Measurements from ENCODE around the gene ADARB1. TPM values are rescaled to one million over a fixed set of nuclear protein-coding genes. Genes with fewer than 3 reads are reported as not detected.

ADARB1 gene
- total and polyA plus RNA-seq, 9 of the 15 experiments (the other 6 are each of a cell fraction or from before 2014, with no cell fraction given) = 6.7 to 16.0 (median 8.3) TPM

DNA sequence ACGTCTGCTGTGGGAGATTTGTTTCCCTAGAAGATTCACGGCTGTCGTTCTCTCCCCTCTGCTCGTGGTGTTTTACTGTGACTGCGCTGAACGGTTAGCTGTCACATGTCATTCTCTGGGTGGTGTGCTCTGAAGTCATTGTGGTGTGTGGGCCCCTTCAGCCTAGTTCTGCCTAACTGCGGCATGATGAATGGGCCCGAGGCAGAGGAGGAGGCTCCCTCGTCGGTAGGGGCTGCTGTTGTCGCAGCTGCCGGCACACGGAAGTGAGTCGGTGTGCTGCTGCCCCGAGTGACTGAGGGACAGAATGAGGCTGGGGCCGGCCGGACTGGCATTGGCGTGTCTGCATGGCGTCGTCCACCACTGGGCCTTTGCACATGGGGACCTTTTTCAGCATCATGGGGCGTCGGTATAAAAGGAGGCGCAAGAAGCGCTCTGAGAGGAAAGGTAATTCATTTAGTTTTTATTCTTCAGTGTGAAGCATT lies 77.9 kb downstream of the ADARB1 start (continued):
- TF ChIP-seq ZNF668 (CRISPR knock-in tag; IDR thresholded peaks at IDR 0.05) (no peak), KLF1 (tag; IDR thresholded peaks at IDR 0.05) (no peak; the same call in 1 of the 2 replicates), GATAD2A (IDR thresholded peaks at IDR 0.05) (peak; percentile 87), STAT5A (IDR thresholded peaks at IDR 0.05; ENCODE audit: borderline replicate concordance, low read length) (no peak), MECOM (CRISPR knock-in tag; IDR thresholded peaks at IDR 0.05) (0 out of 2 replicates have a peak, but pooled peaks have one; percentile 33), ZNF561 (CRISPR knock-in tag; conservative IDR thresholded peaks at IDR 0.05) (no peak), FIP1L1 (IDR thresholded peaks at IDR 0.05; ENCODE audit: low read depth, low read length, poor library complexity, severe bottlenecking) (no peak), EP300 (IDR thresholded peaks at IDR 0.05; ENCODE audit: low read length) (peak; percentile 55; the same call in 1 of the 2 replicates), ESRRB (CRISPR knock-in tag; IDR thresholded peaks at IDR 0.05; ENCODE audit: borderline replicate concordance) (no peak), TFAM (CRISPR knock-in tag; conservative IDR thresholded peaks at IDR 0.05) (no peak), ETS2 (tag; IDR thresholded peaks at IDR 0.05; ENCODE audit: borderline replicate concordance, poor library complexity, severe bottlenecking) (no peak)
- TF ChIP-seq, protein P1, sequence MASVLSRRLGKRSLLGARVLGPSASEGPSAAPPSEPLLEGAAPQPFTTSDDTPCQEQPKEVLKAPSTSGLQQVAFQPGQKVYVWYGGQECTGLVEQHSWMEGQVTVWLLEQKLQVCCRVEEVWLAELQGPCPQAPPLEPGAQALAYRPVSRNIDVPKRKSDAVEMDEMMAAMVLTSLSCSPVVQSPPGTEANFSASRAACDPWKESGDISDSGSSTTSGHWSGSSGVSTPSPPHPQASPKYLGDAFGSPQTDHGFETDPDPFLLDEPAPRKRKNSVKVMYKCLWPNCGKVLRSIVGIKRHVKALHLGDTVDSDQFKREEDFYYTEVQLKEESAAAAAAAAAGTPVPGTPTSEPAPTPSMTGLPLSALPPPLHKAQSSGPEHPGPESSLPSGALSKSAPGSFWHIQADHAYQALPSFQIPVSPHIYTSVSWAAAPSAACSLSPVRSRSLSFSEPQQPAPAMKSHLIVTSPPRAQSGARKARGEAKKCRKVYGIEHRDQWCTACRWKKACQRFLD (CRISPR knock-in tag; IDR thresholded peaks at IDR 0.05) = no peak
- TF ChIP-seq, protein P2, sequence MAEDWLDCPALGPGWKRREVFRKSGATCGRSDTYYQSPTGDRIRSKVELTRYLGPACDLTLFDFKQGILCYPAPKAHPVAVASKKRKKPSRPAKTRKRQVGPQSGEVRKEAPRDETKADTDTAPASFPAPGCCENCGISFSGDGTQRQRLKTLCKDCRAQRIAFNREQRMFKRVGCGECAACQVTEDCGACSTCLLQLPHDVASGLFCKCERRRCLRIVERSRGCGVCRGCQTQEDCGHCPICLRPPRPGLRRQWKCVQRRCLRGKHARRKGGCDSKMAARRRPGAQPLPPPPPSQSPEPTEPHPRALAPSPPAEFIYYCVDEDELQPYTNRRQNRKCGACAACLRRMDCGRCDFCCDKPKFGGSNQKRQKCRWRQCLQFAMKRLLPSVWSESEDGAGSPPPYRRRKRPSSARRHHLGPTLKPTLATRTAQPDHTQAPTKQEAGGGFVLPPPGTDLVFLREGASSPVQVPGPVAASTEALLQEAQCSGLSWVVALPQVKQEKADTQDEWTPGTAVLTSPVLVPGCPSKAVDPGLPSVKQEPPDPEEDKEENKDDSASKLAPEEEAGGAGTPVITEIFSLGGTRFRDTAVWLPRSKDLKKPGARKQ (CRISPR knock-in tag; IDR thresholded peaks at IDR 0.05) = no peak
- TF ChIP-seq, protein P3, sequence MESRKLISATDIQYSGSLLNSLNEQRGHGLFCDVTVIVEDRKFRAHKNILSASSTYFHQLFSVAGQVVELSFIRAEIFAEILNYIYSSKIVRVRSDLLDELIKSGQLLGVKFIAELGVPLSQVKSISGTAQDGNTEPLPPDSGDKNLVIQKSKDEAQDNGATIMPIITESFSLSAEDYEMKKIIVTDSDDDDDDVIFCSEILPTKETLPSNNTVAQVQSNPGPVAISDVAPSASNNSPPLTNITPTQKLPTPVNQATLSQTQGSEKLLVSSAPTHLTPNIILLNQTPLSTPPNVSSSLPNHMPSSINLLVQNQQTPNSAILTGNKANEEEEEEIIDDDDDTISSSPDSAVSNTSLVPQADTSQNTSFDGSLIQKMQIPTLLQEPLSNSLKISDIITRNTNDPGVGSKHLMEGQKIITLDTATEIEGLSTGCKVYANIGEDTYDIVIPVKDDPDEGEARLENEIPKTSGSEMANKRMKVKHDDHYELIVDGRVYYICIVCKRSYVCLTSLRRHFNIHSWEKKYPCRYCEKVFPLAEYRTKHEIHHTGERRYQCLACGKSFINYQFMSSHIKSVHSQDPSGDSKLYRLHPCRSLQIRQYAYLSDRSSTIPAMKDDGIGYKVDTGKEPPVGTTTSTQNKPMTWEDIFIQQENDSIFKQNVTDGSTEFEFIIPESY (CRISPR knock-in tag; IDR thresholded peaks at IDR 0.05) = peak; percentile 77
- TF ChIP-seq, protein P4, sequence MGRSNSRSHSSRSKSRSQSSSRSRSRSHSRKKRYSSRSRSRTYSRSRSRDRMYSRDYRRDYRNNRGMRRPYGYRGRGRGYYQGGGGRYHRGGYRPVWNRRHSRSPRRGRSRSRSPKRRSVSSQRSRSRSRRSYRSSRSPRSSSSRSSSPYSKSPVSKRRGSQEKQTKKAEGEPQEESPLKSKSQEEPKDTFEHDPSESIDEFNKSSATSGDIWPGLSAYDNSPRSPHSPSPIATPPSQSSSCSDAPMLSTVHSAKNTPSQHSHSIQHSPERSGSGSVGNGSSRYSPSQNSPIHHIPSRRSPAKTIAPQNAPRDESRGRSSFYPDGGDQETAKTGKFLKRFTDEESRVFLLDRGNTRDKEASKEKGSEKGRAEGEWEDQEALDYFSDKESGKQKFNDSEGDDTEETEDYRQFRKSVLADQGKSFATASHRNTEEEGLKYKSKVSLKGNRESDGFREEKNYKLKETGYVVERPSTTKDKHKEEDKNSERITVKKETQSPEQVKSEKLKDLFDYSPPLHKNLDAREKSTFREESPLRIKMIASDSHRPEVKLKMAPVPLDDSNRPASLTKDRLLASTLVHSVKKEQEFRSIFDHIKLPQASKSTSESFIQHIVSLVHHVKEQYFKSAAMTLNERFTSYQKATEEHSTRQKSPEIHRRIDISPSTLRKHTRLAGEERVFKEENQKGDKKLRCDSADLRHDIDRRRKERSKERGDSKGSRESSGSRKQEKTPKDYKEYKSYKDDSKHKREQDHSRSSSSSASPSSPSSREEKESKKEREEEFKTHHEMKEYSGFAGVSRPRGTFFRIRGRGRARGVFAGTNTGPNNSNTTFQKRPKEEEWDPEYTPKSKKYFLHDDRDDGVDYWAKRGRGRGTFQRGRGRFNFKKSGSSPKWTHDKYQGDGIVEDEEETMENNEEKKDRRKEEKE (IDR thresholded peaks at IDR 0.05; ENCODE audit: borderline replicate concordance in 1 of 2, control insufficient read depth in 1 of 2, low read depth in 2 of 2, low read length in 1 of 2) = peak in 1 of 2 experiments; percentile 40; a peak in 1 of 4 replicates

All from K562 (cell line).